ENCODE data around the gene BIN1. TPM values are rescaled to one million over a fixed set of nuclear protein-coding genes. Genes with fewer than 3 reads are reported as not detected.

Gene BIN1
- total RNA-seq, 2 donors from 2014 or later: 132 to 133 TPM

DNA sequence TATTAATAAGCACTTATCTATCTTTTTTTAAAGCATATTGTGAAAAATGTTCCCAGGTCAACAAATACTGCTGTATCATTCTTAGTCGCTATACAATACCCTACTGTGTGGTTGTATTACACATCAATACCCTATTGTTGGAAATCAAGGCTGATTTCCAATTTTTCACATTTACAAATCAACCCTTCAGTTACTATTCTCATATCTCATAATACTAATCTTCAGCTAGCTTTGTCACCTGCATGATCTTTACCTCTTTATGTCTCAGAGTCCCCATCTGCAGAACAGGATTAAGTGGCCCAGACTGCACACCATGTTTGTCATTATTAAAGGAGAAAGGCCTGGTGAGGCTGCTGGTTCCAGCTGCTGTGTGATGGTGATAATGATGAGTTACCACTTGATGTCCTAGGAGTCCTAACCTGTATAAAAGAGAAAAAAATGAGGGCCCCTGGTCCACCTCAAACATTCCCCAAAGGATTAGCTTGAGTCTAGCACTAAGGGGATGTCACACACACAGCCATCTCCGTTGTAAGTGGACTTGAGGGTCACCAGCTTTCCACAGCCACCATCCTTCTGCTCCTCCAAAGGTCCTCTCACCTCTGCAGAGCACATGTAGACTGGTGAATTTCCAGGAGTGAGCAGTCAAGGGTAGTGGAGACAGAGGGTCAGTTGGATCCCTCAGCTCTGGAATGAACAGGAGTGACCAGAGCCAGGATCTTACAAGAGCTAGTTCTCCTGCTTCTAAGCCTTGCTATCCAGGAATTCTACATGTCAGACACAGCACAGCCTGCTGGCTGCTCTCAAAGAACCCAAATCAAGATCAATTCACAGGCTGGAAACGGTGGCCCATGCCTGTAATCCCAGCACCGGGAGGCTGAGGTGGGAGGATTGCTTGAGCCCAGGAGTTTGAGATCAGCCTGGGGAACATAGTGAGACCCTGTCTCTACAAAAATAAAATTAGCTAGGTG lies 36.0 kb upstream of the BIN1 start:
- ATAC-seq (no peak), DNase-seq (no peak)
- Mint-ChIP-seq H3K4me1 (no peaks in the 10 kb centered on the region), H3K27me3 (peaks cover 19% of the 10 kb centered on the region), H3K4me3 (no peak overlapping the region), H3K36me3 (ENCODE audit: low read depth) (no peaks in the 10 kb centered on the region), H3K27ac (no peak overlapping the region)
- no peaks in the 10 kb centered on the region for H3K9me3 ChIP-seq (ENCODE audit: control insufficient read depth, low read length, poor library complexity, severe bottlenecking)

DNA sequence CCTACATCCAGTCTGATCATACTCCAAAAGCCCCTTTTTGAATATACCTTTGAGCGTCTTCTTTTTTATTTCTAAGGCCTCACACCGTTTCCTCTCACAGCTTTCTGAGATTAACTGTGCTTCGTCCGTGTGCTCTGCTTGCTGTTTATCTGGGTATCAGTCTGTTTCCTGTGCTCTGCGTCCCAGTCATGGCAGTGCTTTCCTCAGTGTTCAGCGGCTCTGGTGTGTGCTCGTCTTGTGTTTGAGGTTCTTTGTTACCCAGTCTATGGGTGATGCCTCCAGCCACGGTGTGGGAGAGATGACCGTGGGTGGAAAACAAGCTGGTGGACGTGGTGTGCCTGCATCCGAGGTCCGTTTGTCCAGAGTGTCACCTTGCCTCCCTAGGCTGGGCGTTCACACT lies 33.6 kb upstream of the BIN1 start:
- no peaks in the 10 kb centered on the region for H3K4me1 Mint-ChIP-seq
- H3K4me3 Mint-ChIP-seq: no peak overlapping the region
- H3K27me3 Mint-ChIP-seq: peaks cover 19% of the 10 kb centered on the region
- ATAC-seq: no peak
- no peak for DNase-seq
- H3K9me3 ChIP-seq (ENCODE audit: control insufficient read depth, low read length, poor library complexity, severe bottlenecking): no peaks in the 10 kb centered on the region
- H3K27ac Mint-ChIP-seq: no peak overlapping the region
- no peaks in the 10 kb centered on the region for H3K36me3 Mint-ChIP-seq (ENCODE audit: low read depth)

- H3K36me3 Mint-ChIP-seq (ENCODE audit: low read depth): no peaks in the 10 kb centered on the region
- peaks cover 24% of the 10 kb centered on the region for H3K27me3 Mint-ChIP-seq
- H3K9me3 ChIP-seq (ENCODE audit: control insufficient read depth, low read length, poor library complexity, severe bottlenecking): no peaks in the 10 kb centered on the region
- no peak overlapping the region for H3K27ac Mint-ChIP-seq
- no peak overlapping the region for H3K4me3 Mint-ChIP-seq
- ATAC-seq (no peak), DNase-seq (no peak)
- no peaks in the 10 kb centered on the region for H3K4me1 Mint-ChIP-seq
Observed at GRCh38 chr2:127139766-127140165, 32.8 kb upstream of the BIN1 start.

GRCh38 chr2:127138281-127138680 lies 31.3 kb upstream of the BIN1 start:
- H3K9me3 ChIP-seq (ENCODE audit: control insufficient read depth, low read length, poor library complexity, severe bottlenecking): no peaks in the 10 kb centered on the region
- ATAC-seq (no peak), DNase-seq (no peak)
- H3K4me1 Mint-ChIP-seq: peaks cover 4% of the 10 kb centered on the region
- H3K36me3 Mint-ChIP-seq (ENCODE audit: low read depth): peaks cover 3% of the 10 kb centered on the region
- H3K4me3 Mint-ChIP-seq: no peak overlapping the region
- H3K27me3 Mint-ChIP-seq: peaks cover 34% of the 10 kb centered on the region
- H3K27ac Mint-ChIP-seq: no peak overlapping the region

- DNase-seq (no peak), ATAC-seq (no peak)
- Mint-ChIP-seq H3K36me3 (ENCODE audit: low read depth) (peaks cover 3% of the 10 kb centered on the region), H3K4me1 (peaks cover 4% of the 10 kb centered on the region), H3K4me3 (no peak overlapping the region), H3K27me3 (peaks cover 36% of the 10 kb centered on the region), H3K27ac (no peak overlapping the region)
- no peaks in the 10 kb centered on the region for H3K9me3 ChIP-seq (ENCODE audit: control insufficient read depth, low read length, poor library complexity, severe bottlenecking)
Observed at GRCh38 chr2:127137741-127138140, 30.8 kb upstream of the BIN1 start.

GRCh38 chr2:127137225-127137624 lies 30.3 kb upstream of the BIN1 start:
- H3K36me3 Mint-ChIP-seq (ENCODE audit: low read depth): peaks cover 3% of the 10 kb centered on the region
- H3K9me3 ChIP-seq (ENCODE audit: control insufficient read depth, low read length, poor library complexity, severe bottlenecking): no peaks in the 10 kb centered on the region
- peaks cover 33% of the 10 kb centered on the region for H3K27me3 Mint-ChIP-seq
- DNase-seq (no peak), ATAC-seq (no peak)
- no peak overlapping the region for H3K4me3 Mint-ChIP-seq
- H3K27ac Mint-ChIP-seq: no peak overlapping the region
- peaks cover 4% of the 10 kb centered on the region for H3K4me1 Mint-ChIP-seq

GRCh38 chr2:127134833-127135830 lies 28.2 kb upstream of the BIN1 start:
- Mint-ChIP-seq H3K36me3 (ENCODE audit: low read depth) (peaks cover 3% of the 10 kb centered on the region), H3K4me3 (no peak overlapping the region), H3K27ac (no peak overlapping the region), H3K27me3 (peaks cover 18% of the 10 kb centered on the region), H3K4me1 (peaks cover 6% of the 10 kb centered on the region)
- DNase-seq (no peak), ATAC-seq (no peak)
- H3K9me3 ChIP-seq (ENCODE audit: control insufficient read depth, low read length, poor library complexity, severe bottlenecking): no peaks in the 10 kb centered on the region

- Mint-ChIP-seq H3K27me3 (peaks cover 18% of the 10 kb centered on the region), H3K36me3 (ENCODE audit: low read depth) (peaks cover 3% of the 10 kb centered on the region), H3K4me1 (peaks cover 6% of the 10 kb centered on the region), H3K4me3 (no peak overlapping the region), H3K27ac (no peak overlapping the region)
- ATAC-seq: no peak
- no peaks in the 10 kb centered on the region for H3K9me3 ChIP-seq (ENCODE audit: control insufficient read depth, low read length, poor library complexity, severe bottlenecking)
- no peak for DNase-seq
Observed at GRCh38 chr2:127134235-127134634, 27.3 kb upstream of the BIN1 start.

- peaks cover 3% of the 10 kb centered on the region for H3K36me3 Mint-ChIP-seq (ENCODE audit: low read depth)
- no peaks in the 10 kb centered on the region for H3K9me3 ChIP-seq (ENCODE audit: control insufficient read depth, low read length, poor library complexity, severe bottlenecking)
- H3K4me1 Mint-ChIP-seq: peaks cover 6% of the 10 kb centered on the region
- H3K27ac Mint-ChIP-seq: no peak overlapping the region
- DNase-seq (no peak), ATAC-seq (no peak)
- no peak overlapping the region for H3K4me3 Mint-ChIP-seq
- peaks cover 18% of the 10 kb centered on the region for H3K27me3 Mint-ChIP-seq
Observed at GRCh38 chr2:127133793-127134192, 26.8 kb upstream of the BIN1 start.

DNA sequence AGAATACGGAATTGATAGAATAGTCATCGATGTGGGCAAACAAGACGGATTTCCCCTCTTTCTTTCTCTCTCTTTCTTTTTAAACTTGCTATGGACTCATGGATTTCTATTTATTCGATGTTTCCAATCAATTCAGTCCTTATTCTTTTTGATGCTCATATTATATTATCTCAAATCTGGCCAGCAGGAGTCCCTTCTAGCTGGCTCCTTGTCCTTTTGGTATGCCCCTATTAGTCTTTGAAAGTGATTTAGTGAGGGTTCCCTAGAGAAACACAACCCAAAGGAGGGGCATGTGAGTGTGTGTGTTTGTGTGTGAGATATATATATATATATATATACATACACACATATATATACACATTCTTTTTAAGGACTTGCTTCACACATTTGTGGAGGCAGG lies 23.5 kb upstream of the BIN1 start:
- Mint-ChIP-seq H3K36me3 (ENCODE audit: low read depth) (peaks cover 3% of the 10 kb centered on the region), H3K27me3 (peaks cover 23% of the 10 kb centered on the region), H3K27ac (no peak overlapping the region), H3K4me1 (peaks cover 8% of the 10 kb centered on the region), H3K4me3 (no peak overlapping the region)
- no peak for ATAC-seq
- DNase-seq: no peak
- H3K9me3 ChIP-seq (ENCODE audit: control insufficient read depth, low read length, poor library complexity, severe bottlenecking): no peaks in the 10 kb centered on the region

DNA sequence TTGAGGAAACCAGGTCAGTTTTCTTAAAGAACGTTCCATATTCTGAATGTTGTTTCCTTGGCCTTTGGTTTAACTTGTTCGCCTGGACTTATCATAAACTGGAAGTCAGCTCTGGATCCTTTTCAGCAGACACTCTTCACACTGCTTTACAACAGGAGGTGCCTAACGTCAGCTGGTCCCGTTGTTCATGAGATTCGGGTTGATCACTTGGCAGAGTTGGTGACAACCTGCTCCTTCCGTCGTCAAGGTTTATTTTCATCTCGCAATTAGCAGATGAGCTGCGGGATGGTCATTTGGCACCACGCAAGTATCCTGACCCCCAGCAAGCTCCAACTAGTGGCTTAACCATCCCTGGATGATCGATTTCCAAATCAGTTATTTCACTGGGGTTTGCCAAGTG lies 23.0 kb upstream of the BIN1 start:
- H3K9me3 ChIP-seq (ENCODE audit: control insufficient read depth, low read length, poor library complexity, severe bottlenecking): no peaks in the 10 kb centered on the region
- H3K27ac Mint-ChIP-seq: no peak overlapping the region
- no peak overlapping the region for H3K4me3 Mint-ChIP-seq
- no peak for DNase-seq
- no peak for ATAC-seq
- peaks cover 20% of the 10 kb centered on the region for H3K27me3 Mint-ChIP-seq
- peaks cover 8% of the 10 kb centered on the region for H3K4me1 Mint-ChIP-seq
- peaks cover 3% of the 10 kb centered on the region for H3K36me3 Mint-ChIP-seq (ENCODE audit: low read depth)

- Mint-ChIP-seq H3K4me1 (peaks cover 4% of the 10 kb centered on the region), H3K4me3 (peak overlapping the region; percentile 43), H3K27ac (peak overlapping the region; percentile 29), H3K27me3 (peaks cover 9% of the 10 kb centered on the region), H3K36me3 (ENCODE audit: low read depth) (no peaks in the 10 kb centered on the region)
- ATAC-seq: peak; percentile 60
- H3K9me3 ChIP-seq (ENCODE audit: control insufficient read depth, low read length, poor library complexity, severe bottlenecking): no peaks in the 10 kb centered on the region
- no peak for DNase-seq
Observed at GRCh38 chr2:127128445-127128904, 21.5 kb upstream of the BIN1 start.

DNA sequence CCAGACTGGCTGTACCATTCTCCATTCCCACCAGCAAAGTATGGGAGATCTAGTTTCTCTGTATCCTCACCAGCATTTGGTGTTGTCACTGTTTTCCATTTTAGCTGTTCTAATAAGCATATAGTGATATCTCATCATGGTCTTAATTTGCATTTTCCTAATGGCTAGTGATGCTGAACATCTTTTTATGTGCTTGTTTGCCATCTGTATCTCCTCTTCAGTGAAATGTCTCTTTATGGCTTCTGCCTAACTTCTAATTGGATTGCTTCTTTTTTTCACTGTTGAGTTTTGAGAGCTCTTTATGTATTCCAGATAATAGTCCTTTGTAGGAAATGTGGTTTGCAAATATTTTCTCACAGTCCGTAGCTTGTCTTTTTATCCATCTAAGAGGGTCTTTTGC lies 18.9 kb upstream of the BIN1 start:
- H3K9me3 ChIP-seq (ENCODE audit: control insufficient read depth, low read length, poor library complexity, severe bottlenecking): no peaks in the 10 kb centered on the region
- Mint-ChIP-seq H3K36me3 (ENCODE audit: low read depth) (no peaks in the 10 kb centered on the region), H3K27me3 (peaks cover 5% of the 10 kb centered on the region), H3K4me1 (peaks cover 4% of the 10 kb centered on the region), H3K27ac (no peak overlapping the region), H3K4me3 (no peak overlapping the region)
- ATAC-seq (no peak), DNase-seq (no peak)
